Astrocyte of the hippocampus (primary cell): ENCODE results near the gene CTCF.
A peak's percentile ranks its signal among the peaks of the same experiment; 100 is the strongest.

Experiments
- DNase-seq: peaks from one replicate; pipeline ENCODE4 v3.0.0; 2011; ENCODE audit warnings: low read depth, low spot score

The CTCF gene

GRCh38 chr16:67651039-67651438, 88.7 kb downstream of the CTCF start:
- no peak for DNase-seq

- no peak for DNase-seq
Observed at GRCh38 chr16:67651847-67652246, 89.5 kb downstream of the CTCF start.

GRCh38 chr16:67652578-67653127, 90.3 kb downstream of the CTCF start:
- DNase-seq, result peak; percentile 60

- peak; percentile 50 for DNase-seq
Observed at GRCh38 chr16:67653128-67653788, 90.9 kb downstream of the CTCF start.

GRCh38 chr16:67653789-67654402, 91.6 kb downstream of the CTCF start:
- no peak for DNase-seq

- DNase-seq, result no peak
Observed at GRCh38 chr16:67654403-67654911, 92.1 kb downstream of the CTCF start.

- DNase-seq, result no peak
Observed at GRCh38 chr16:67655363-67655762, 93.0 kb downstream of the CTCF start.

- DNase-seq, result no peak
Observed at GRCh38 chr16:67656344-67657016, 94.2 kb downstream of the CTCF start.

GRCh38 chr16:67657017-67657608, 94.8 kb downstream of the CTCF start:
- no peak for DNase-seq

- no peak for DNase-seq
Observed at GRCh38 chr16:67657751-67658518, 95.6 kb downstream of the CTCF start.

GRCh38 chr16:67658849-67659674, 96.7 kb downstream of the CTCF start:
- no peak for DNase-seq

- DNase-seq, result peak; percentile 97
Observed at GRCh38 chr16:67659675-67660563, 97.6 kb downstream of the CTCF start, which contains the start of gene ACD. Gene ACD (minus strand): TSS chr16:67660260. CDS start chr16:67660220, 40 bp downstream.

- DNase-seq, result peak; percentile 98
Observed at GRCh38 chr16:67660564-67661028, 98.3 kb downstream of the CTCF start, which contains the start of gene PARD6A. Gene PARD6A (plus strand): TSS chr16:67660960. CDS start chr16:67661039, 79 bp downstream.

GRCh38 chr16:67661101-67661761, 98.9 kb downstream of the CTCF start:
- DNase-seq, result peak; percentile 80

GRCh38 chr16:67661886-67662652, 99.7 kb downstream of the CTCF start:
- no peak for DNase-seq

- DNase-seq, result no peak
Observed at GRCh38 chr16:67662653-67663010, 100.3 kb downstream of the CTCF start.

- DNase-seq, result no peak
Observed at GRCh38 chr16:67663151-67663876, 101.0 kb downstream of the CTCF start.
